Suppressor macrophage treated with lipopolysaccharide for 1 hour (primary cell): Measurements from ENCODE around the gene PNPLA5.
"Not testable (repeated sequence)": the region's sequence is repeated elsewhere in the genome, so short reads cannot be mapped to it uniquely, and the experiment has no call there.

Experiments
- DNase-seq, 3 donors: peaks; one replicate each; pipeline ENCODE4 v3.0.0-alpha.2; 2020 to 2022

Gene PNPLA5

GRCh38 chr22:43891360-43892182 is at the start of gene PNPLA5:
Gene PNPLA5, minus strand, starts transcription at chr22:43892013. Its CDS starts 133 bp downstream, at chr22:43891880.
- DNase-seq: peak; percentile 47 to 73 (median 55)

GRCh38 chr22:43941449-43941848 is 49.6 kb upstream of the PNPLA5 start:
- DNase-seq: no peak

- DNase-seq: no peak
Measured at GRCh38 chr22:43931771-43932170, 40.0 kb upstream of the PNPLA5 start.

- no peak for DNase-seq
Measured at GRCh38 chr22:43928908-43929307, 37.1 kb upstream of the PNPLA5 start.

- peak; percentile 87 to 91 (median 89) for DNase-seq
Measured at GRCh38 chr22:43928468-43928867, 36.7 kb upstream of the PNPLA5 start.

GRCh38 chr22:43926349-43926710 is 34.5 kb upstream of the PNPLA5 start:
- no peak for DNase-seq

- peak; percentile 48 to 73 (median 62) for DNase-seq
Measured at GRCh38 chr22:43925433-43926348, 33.9 kb upstream of the PNPLA5 start.

GRCh38 chr22:43924877-43925276 is 33.1 kb upstream of the PNPLA5 start:
- DNase-seq: no peak

GRCh38 chr22:43923631-43924464 is 32.0 kb upstream of the PNPLA5 start, which contains the start of gene PNPLA3:
Gene PNPLA3, plus strand, starts transcription at chr22:43923805. Its CDS starts 107 bp downstream, at chr22:43923912.
- peak; percentile 79 to 93 (median 80) for DNase-seq

GRCh38 chr22:43923191-43923590 is 31.4 kb upstream of the PNPLA5 start:
- peak in 2 of 3 donors; percentile 42 to 50 for DNase-seq

- no peak for DNase-seq
Measured at GRCh38 chr22:43922123-43922522, 30.3 kb upstream of the PNPLA5 start.

- DNase-seq: peak; percentile 36 to 59 (median 43)
Measured at GRCh38 chr22:43921370-43921769, 29.6 kb upstream of the PNPLA5 start.

GRCh38 chr22:43919106-43919973 is 27.5 kb upstream of the PNPLA5 start:
- DNase-seq: no peak

- DNase-seq: peak in 2 of 3 donors; percentile 42 to 48
Measured at GRCh38 chr22:43917521-43917920, 25.7 kb upstream of the PNPLA5 start.

GRCh38 chr22:43911351-43911750 is 19.5 kb upstream of the PNPLA5 start:
- DNase-seq: no peak

- no peak for DNase-seq
Measured at GRCh38 chr22:43910178-43910695, 18.4 kb upstream of the PNPLA5 start.

- DNase-seq: no peak
Measured at GRCh38 chr22:43909708-43910107, 17.9 kb upstream of the PNPLA5 start.

GRCh38 chr22:43905681-43906080 is 13.9 kb upstream of the PNPLA5 start:
- DNase-seq: no peak

GRCh38 chr22:43904412-43904811 is 12.6 kb upstream of the PNPLA5 start:
- DNase-seq: not testable (repeated sequence)

GRCh38 chr22:43903033-43903432 is 11.2 kb upstream of the PNPLA5 start:
- DNase-seq: not testable (repeated sequence)

- DNase-seq: no peak
Measured at GRCh38 chr22:43901976-43902643, 10.3 kb upstream of the PNPLA5 start.
